ENCODE data around the gene SLC25A41. TPM values are rescaled to one million over a fixed set of nuclear protein-coding genes. Genes with fewer than 3 reads are reported as not detected.

SLC25A41 gene
- total RNA-seq, result 0.70 TPM in 1 of 2 replicates, not detected in the other

- no peak for DNase-seq (ENCODE audit: extremely low read depth, low read depth, low spot score)
These were observed at the start of gene SLC25A41 for GRCh38 chr19:6433663-6434062. Gene SLC25A41, minus strand, starts transcription at chr19:6433763. Its CDS starts 70 bp downstream, at chr19:6433693.

GRCh38 chr19:6483235-6483634, 49.7 kb upstream of the SLC25A41 start:
- DNase-seq (ENCODE audit: extremely low read depth, low read depth, low spot score), result no peak

DNA sequence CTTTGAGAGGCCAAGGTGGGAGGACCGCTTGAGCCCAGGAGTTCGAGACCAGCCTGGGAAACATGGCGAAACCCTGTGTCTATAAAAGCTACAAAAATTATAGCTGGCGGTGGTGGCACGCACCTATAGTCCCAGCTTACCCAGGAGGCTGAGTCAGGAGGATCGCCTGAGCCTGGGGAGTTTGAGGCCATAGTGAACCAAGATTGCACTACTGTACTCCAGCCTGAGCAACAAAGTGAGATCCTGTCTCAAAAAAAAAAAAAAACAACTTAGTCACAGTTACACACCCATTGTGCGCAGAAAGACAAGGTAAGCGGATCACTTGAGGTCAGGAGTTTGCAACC, 48.8 kb upstream of the SLC25A41 start:
- DNase-seq (ENCODE audit: extremely low read depth, low read depth, low spot score), result no peak

GRCh38 chr19:6481541-6482342, 48.2 kb upstream of the SLC25A41 start, which contains the start of gene DENND1C:
Gene DENND1C, minus strand, starts transcription at chr19:6481787. Its CDS starts 92 bp downstream, at chr19:6481695.
- no peak for DNase-seq (ENCODE audit: extremely low read depth, low read depth, low spot score)

DNA sequence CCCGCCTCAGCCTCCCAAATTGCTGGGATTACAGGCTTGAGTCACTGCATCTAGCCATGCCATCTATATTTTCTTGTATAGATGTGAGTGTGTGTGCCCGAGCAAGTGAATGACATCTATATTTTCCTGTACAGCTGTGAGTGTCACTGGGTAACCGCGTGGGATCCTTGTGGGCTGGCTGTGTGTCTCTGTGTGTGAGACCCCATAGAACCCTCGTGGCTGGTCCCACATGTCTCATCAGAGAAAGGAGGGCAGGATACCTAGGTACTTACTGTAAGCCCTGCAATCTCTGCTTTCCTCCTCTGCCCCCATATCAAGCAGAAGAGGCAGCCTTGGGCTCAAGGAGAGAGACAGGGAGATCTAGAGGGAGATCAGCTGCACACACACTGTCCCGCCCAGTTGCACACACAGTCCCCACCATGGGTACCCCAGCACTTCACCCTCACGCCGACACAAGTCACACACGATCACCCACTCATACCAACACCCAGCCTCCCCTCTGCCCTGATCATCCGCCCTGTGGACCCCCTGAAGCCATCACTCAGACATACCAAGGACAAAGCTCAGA, 47.4 kb upstream of the SLC25A41 start:
- DNase-seq (ENCODE audit: extremely low read depth, low read depth, low spot score), result no peak

GRCh38 chr19:6479836-6480398, 46.4 kb upstream of the SLC25A41 start:
- no peak for DNase-seq (ENCODE audit: extremely low read depth, low read depth, low spot score)

- DNase-seq (ENCODE audit: extremely low read depth, low read depth, low spot score), result no peak
These were observed 45.3 kb upstream of the SLC25A41 start for GRCh38 chr19:6478815-6479214.

DNA sequence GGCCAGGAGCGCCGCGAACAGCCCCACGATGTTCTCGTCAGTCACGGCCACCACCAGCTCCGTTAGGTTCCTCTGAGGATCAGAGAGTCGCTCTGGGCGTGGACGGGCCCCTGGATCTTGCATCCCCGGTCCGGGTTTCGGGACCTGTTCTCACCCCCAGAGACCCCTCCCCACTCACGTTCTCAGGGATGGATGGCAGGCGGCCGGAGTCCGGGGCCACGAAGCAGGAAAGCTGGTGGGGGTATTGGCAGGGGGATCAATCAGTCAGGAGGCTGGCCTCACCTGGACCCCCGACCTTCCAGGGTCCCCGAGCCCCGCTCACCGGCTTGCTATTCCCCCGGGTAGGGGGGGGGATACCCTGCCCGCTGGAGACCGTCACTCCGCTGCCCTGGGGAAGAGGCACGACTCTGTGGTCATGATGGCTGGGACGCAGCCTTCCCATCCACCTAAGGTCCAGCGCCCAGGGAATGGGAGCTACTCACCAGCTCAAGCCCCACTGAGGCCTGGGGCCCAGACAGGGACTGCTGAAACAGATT, 43.4 kb upstream of the SLC25A41 start:
- no peak for DNase-seq (ENCODE audit: extremely low read depth, low read depth, low spot score)

GRCh38 chr19:6476155-6476895, 42.8 kb upstream of the SLC25A41 start:
- peak; percentile 10 for DNase-seq (ENCODE audit: extremely low read depth, low read depth, low spot score)

GRCh38 chr19:6475321-6476108, 42.0 kb upstream of the SLC25A41 start:
- DNase-seq (ENCODE audit: extremely low read depth, low read depth, low spot score), result no peak

- DNase-seq (ENCODE audit: extremely low read depth, low read depth, low spot score), result no peak
These were observed 40.1 kb upstream of the SLC25A41 start for GRCh38 chr19:6473647-6474046.

DNA sequence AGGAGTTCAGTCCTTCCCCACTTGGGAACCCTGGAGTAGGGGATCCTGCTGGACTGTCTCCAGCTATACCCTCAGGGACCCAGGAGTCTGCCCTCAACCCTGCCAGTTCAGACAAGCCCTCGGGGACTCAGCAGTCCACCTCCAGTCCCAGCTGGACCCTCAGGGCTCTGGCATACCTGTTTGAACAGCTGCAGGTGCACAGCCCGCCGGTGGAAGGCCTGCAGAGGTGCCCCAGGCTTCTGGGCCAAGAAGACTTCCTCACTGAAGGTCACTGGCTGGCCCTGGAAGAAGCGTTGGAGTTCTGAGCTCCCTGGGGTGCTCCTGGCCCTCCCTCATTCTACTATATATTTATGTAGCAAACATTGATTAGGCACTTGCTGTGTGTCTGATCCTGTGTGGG, 39.1 kb upstream of the SLC25A41 start:
- no peak for DNase-seq (ENCODE audit: extremely low read depth, low read depth, low spot score)

GRCh38 chr19:6471076-6471475, 37.5 kb upstream of the SLC25A41 start:
- DNase-seq (ENCODE audit: extremely low read depth, low read depth, low spot score), result no peak

DNA sequence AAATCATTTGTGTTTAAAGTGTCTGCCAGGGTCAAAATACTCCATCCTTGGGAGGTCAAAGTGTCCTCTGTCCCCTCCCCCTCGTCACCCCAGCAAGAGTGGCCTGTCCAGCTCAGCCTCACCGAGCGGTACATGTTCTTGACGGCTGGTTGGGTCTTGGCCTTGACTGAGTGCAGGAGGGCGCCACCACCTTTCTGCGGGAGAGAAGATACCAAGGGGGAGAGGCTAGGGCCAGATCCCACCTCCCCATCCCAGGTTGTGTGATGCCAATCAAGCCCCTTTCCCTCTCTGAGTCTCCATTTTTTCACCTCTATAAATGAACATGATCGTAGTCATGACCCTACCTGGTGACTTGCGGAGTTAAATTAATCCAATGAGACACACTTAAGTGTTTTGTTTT, 36.6 kb upstream of the SLC25A41 start:
- DNase-seq (ENCODE audit: extremely low read depth, low read depth, low spot score), result no peak

GRCh38 chr19:6467384-6467783, 33.8 kb upstream of the SLC25A41 start:
- DNase-seq (ENCODE audit: extremely low read depth, low read depth, low spot score), result no peak

DNA sequence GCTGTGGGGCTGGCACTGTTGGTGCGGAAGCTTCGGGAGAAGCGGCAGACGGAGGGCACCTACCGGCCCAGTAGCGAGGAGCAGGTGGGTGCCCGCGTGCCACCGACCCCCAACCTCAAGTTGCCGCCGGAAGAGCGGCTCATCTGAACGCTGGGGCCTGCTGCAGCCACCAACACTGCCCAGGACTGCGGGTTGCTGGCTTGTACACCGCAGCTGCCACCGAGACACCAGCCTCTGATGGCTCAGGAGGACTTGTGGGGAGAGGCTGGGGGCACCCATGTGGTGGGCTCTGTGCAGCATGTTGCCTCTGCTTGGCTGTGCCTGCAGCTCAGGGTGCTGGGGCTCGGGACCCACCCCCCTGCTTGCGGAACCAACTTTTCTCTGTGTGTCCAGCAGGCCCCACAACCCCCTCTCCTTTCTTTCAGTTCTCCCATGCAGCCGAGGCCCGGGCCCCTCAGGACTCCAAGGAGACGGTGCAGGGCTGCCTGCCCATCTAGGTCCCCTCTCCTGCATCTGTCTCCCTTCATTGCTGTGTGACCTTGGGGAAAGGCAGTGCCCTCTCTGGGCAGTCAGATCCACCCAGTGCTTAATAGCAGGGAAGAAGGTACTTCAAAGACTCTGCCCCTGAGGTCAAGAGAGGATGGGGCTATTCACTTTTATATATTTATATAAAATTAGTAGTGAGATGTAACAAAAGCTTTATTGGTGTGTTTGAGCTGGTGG, 33.1 kb upstream of the SLC25A41 start:
- no peak for DNase-seq (ENCODE audit: extremely low read depth, low read depth, low spot score)

GRCh38 chr19:6465663-6466062, 32.1 kb upstream of the SLC25A41 start:
- no peak for DNase-seq (ENCODE audit: extremely low read depth, low read depth, low spot score)

DNA sequence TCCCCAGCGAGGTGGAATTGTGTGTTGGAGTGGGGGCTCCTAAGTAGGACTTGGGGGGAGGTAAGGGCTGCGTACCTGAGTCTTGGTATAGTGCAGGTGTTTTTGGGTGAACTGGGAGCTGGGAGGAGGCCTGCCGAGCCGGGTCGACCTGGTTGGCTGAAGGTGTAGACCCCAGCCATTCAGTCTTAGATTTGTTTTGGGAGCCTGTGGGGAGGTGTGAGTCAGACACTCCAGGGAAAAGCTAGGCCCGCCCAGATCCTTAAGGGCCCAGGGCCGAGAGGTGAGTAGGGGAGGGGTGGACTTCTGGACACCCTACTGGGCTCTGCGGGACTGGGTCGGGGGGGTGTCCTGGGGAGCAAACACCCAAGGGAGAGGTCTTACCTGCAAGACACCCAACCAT, 31.4 kb upstream of the SLC25A41 start:
- no peak for DNase-seq (ENCODE audit: extremely low read depth, low read depth, low spot score)

DNA sequence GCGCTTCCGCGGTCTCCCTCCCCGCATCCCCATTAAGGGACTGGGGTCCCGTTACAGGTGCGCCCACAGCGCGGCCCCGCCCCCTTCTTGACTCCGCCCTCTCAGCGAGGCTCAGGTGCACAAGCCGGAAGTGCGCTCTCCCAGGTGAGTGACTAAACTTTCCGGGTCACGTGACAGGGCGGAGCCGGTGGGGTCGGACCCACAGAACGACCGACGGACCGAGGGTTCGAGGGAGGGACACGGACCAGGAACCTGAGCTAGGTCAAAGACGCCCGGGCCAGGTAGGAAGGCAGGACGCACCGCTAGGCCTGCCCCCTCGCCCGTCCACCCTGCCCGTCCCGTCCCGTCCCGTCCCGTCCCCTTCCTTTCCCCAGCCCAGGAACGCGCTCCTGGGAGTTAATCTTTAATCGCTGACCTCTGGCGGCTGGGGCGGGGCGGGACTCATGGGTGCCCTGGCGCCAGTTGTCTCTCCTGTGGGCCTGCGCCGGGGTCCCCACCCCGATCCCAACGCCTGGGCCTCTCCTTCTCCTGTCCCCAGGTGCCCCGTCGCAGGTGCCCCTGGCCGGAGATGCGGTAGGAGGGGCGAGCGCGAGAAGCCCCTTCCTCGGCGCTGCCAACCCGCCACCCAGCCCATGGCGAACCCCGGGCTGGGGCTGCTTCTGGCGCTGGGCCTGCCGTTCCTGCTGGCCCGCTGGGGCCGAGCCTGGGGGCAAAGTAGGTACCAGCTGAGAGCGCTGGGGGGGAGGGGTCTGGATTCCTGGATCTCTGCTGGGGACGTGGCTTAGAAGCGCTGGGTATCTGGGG, 30.7 kb upstream of the SLC25A41 start, which contains the start of gene CRB3:
Gene CRB3, plus strand, starts transcription at position 202 of the 804 bp plus-strand sequence. Its CDS starts 431 bp downstream, at position 633.
- DNase-seq (ENCODE audit: extremely low read depth, low read depth, low spot score), result no peak
